Fibroblast of skin of right biceps (primary cell): ENCODE data around the gene NDC1.
"Not testable (repeated sequence)": the region's sequence is repeated elsewhere in the genome, so short reads cannot be mapped to it uniquely, and the experiment has no call there.

Experiments used
- DNase-seq: peaks from one replicate; pipeline ENCODE4 v3.0.0-alpha.2; 2013

Gene NDC1

DNA sequence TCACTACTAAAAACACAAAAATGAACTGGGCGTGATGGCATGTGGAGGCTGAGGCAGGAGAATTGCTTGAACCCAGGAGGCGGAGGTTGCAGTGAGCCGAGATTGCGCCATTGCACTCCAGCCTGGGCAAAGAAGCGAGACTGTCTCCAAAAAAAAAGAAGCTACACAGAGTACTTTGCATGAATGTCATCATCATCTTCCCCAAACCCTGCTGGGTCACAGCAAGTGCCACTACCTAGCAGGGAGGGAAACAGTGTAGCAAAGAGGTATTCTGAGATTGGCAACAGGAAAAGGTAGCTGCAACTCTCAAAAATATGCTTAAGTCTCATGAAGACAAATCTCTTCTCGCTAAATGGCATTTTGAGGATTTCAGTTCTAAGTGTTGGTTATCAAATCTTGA, 12.8 kb downstream of the NDC1 start:
- DNase-seq, result no peak

DNA sequence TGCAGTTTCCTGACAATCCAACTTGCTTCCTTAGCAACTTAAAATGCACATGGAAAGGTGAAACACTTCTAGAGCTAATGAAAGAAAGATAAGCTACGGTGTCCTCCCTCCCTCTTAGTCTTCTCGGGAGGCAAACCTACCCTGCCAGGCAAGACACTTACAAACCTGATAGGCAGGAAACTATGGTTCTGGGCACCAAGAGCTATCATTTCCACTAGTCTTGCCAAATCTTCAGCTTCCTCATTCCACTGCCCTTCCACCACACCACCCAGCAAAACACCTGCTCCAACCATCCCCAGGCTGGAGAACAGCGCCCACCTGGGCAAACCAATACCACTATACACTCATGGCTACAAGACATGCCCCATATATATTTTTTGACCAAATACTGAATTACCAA, 15.2 kb downstream of the NDC1 start:
- no peak for DNase-seq

DNA sequence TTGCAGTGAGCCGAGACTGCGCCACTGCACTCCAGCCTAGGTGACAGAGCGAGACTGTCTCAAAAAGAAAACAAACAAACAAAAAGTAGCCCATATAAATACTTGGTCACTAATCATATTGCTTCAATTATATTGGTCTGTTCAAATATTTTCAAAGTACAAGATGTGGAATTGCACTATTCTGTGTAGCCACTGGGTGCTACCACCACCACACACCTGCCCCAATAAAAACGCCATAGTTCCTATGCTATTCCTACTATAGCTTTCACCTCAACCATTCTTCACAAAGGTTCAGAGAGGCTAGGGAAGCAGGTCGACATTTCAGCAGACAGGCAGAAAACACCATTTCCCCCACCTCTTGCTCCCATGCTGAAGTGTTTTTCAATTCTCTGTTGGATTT, 16.7 kb downstream of the NDC1 start:
- no peak for DNase-seq

DNA sequence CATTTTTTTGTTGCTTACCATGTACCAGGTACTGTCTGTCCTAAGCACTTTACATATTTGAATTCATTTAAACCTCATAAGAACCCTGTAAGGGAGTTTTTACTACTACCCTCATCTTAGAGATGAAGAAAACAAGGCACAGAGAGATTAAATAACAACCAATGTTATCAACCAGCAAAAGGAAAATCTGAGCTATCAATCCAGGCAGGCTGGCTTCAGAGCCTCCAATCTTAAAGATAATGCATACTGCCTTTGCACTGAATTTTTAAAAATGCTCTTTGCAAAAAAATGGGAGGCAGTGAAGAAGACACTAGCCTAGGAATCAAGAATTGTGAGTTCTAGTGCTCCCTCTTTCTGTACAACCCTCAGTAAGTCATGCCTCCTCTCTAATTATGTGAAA, 18.7 kb downstream of the NDC1 start:
- no peak for DNase-seq

DNA sequence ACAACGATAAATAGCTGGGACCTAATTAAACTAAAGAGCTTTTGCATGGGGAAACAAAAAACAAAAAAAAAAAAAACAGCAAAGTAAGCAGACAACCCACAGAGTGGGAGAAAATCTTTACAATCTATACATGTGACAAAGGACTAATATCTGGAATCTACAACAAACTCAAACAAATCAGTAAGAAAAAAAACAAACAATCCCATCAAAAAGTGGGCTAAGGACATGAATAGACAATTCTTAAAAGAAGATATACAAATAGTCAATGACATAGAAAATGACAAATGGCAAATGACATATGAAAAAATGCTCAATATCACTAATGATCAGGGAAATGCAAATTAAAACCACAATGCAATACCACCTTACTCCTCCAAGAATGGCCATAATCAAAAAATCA, 21.5 kb downstream of the NDC1 start:
- not testable (repeated sequence) for DNase-seq

DNA sequence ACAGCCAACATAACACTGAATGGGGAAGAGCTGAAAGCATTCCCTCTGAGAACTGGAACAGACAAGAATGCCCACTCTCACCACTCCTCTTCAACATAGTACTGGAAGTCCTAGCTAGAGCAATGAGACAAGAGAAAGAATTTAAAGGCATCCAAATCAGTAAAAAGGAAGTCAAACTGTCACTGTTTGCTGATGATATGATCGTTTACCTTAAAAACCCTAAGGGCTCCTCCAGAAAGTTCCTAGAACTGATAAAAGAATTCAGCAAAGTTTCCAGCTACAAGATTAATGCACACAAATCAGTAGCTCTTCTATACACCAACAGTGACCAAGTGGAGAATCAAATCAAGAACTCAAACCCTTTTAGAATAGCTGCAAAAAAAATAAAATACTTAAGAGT, 22.6 kb downstream of the NDC1 start:
- DNase-seq, result not testable (repeated sequence)

DNA sequence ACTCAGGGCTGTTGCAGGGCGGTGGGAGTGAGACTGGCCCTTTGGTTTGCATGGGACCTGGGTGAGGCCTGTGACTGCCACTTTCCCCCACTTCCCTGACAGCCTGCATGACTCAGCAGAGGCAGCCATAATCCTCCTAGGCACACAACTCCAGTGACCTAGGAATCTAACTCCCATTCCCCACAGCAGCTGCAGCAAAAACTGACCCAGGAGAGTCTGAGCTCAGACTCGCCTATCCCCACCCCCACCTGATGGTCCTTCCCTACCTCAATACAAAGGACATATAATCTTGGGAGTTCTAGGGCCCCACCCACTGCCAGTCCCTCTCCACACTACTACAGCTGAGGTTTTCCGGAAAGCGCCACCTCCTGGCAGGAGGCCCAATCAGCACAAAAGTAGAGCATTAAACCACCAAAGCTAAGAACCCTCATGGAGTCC, 26.7 kb downstream of the NDC1 start:
- DNase-seq, result peak; percentile 12

DNA sequence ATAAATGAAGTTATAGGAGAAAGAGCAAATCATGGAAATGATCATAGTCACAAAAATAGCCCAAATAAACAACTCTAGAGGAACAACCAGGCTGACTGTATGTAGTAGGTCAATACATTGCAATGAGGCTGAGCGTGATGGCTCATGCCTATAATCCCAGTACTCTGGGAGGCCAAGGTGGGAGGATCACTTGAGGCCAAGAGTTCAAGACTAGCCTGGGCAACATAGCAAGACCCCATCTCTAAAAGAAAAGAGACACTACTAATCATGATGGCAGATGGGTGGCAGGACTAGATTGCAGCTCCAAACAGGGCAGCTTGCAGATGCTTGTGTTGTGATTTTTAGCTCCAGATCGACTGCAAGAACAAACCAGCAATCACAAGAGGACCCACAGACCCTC, 27.6 kb downstream of the NDC1 start:
- DNase-seq, result no peak

DNA sequence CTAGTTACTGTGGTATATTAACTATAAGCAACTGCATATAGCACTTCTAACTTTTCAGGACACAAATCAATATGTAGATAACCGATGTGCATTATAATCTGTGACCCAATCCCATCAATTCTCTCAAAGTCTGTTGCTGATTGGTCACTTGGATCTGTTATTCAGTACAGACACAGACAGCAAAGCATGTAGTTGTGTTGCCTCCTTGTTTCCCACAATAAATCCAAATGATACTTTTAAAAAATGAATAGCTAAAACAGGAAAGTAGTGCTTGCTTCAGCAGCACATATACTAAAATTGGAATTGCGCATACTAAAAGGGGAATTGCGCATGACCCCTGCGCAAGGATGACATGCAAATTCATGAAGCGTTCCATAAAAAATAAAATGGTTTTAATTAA, 28.1 kb downstream of the NDC1 start:
- DNase-seq, result no peak

DNA sequence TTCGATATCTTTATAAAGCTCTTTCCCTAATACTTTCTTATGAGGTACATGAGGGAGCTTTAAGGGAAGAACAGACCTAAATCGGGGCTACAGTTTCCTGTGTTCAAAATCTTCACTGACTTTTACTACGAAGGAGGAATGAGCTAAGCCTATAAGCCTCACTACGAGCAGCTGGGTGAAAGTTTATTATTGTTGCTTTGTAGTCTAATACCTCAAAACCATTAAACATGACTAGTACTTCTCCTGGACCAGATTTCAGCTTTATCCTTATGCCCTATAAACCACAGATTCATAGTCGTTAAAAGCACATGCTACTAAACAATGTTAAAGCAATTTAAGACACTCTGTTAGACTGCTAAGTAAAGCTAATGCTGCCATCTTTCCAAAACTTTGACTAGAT, 30.2 kb downstream of the NDC1 start:
- DNase-seq, result peak; percentile 17

DNA sequence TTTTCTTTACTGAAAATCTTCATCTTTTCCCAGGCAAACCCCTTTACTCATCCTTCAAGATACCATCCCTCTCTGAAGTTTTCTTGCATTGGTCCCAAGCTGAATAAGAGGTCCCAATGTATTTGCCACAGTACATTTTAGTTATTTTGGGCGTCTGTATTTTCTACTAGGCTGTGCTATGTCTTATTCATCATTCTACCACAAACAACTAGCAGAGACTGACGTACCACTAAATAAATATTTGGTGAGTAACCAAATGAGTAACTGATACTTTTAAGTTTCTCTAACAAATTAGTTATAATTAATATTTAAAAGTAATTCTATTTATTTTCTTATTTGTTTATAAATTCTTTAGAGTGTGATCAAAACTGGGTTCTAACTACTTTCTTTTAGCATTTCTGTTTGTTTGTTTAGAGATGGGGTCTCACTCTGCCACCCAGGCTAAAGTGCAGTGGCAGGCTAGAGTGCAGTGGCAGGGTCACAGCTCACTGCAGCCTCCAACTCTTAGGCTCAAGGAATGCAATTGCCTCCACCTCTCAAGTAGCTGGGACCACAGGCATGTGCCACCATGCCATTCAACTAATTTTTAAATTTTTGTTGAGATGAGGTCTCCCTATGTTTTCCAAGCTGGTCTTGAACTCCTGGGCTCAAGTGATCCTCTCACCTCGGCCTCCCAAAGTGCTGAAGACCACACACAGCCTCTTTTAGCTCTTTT, 33.1 kb downstream of the NDC1 start:
- DNase-seq, result no peak

DNA sequence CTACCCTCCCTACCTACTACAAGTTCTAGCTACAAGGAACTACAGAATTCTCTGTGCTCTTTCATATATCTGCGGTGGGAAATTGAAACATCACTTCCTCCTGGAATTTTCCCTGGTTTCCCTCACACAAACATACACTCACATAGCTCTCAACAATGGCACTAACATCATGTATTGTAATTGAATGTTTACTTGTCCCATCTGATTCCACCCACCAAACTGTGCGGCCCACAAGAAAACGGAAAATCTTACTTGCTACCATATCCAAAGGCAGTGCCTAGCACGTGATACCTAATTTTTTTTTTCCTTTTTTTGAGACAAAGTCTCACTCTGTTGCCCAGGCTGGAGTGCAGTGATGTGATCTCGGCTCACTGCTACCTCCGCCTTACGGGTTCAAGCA, 33.9 kb downstream of the NDC1 start:
- DNase-seq, result no peak

DNA sequence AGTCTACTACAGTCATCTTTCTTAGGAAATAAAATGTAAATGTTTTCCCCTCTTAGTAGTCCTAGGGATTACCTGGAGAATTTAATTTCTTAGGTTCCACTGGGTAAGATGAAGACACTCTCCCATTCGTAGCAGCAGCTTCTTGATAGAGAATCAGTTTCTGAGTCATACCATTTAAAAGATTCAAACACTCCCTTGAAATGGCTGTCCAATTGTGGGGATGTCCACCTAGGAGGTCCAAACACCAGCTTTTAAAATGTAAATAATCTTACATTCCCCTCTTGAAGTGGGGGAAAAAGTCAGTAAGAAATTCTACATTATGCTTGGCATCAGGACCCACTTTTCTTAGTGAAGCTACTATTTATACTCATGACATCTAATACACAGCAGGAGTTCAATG, 37.5 kb downstream of the NDC1 start:
- no peak for DNase-seq

DNA sequence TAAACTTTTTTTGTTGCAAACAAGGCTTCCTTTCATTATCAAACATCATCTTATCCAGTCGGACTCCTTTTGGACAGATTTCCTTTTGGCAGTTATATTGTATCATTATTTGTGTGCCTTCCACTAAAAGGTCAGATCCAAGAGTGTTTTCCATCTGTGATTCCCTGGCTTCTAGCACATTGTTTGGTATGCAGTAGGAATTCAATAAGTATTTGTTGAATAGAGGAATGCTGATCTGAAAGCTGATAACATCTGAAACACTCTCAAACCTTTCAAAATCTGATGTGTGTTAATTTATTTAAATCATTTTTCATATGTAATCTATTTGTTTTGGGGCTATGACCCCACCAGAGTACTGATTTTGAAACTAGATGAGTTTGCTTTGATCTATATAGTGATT, 39.0 kb downstream of the NDC1 start:
- peak; percentile 28 for DNase-seq

DNA sequence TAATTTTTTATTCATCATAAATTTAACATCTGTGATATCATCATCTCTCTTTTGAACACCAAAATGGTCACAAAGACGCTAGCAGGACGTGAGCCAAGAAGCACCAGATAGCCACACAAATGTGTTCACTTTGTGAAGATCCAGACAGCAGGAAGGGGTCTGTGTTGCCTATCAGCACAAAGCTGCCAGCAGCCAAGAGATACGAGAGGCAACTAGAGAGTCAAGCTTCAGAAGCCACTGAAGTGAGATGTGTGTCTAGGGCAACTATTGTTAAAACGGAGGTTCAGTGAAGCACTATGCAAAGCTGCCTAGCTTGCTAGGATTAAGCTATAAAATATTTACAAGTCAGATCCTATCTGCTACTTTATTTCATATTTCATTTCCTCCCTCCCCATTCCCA, 45.3 kb downstream of the NDC1 start:
- no peak for DNase-seq

DNA sequence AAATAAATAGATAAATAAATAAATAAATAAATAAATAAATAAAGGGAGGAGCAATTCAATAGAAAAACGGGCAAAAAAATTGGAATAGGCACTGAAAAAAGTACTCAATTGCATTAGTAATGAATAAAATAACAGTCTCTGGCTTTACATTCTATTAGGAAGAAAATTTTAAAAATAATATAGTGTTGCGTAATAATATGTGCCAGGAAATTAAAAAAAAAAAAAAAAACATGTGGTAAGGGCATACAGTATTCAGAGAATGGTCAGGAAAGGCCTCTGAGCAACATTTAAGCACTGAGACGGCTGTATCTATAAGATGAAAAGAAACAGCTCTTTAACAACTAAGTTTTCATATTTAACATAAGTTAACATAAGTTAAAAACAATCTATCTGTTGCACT, 50.4 kb downstream of the NDC1 start:
- DNase-seq, result no peak

DNA sequence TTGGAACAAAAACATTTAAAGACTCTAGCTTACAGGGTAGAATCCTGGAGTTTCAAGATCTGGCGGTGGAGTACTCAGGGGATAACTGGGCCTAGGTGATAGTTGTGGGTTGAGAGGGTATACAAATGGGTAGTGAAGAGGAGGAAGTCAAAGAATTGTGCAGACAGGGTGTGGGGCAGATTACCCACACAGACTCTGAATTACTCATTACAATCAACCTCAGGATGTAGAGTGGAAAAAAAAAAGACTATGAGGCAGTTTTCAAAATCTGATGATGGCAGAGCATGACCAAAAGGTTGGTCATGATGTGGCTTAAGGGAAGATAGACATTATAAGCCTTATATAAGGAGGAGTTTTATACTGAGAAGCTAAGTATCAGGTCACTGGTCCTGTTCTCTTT, 55.0 kb downstream of the NDC1 start:
- DNase-seq, result peak; percentile 55

DNA sequence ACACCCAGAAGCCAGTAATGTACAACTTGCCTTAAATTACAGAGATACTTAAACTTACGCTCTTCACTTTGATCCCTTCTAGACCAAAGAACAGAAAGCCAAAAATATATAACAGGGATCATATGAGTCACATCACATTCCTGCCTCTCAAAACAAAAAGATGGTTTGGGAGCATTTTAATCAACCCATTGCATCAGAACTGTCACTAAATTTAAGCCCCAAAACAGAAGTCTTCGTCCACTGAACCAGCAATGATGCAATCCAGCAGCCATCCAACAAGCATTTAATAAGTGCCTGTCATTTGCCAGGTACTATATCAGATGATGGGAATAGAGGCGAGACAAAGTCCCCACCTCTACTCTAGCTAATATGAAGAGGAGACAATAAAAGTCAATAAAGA, 56.4 kb downstream of the NDC1 start:
- DNase-seq, result peak; percentile 84

DNA sequence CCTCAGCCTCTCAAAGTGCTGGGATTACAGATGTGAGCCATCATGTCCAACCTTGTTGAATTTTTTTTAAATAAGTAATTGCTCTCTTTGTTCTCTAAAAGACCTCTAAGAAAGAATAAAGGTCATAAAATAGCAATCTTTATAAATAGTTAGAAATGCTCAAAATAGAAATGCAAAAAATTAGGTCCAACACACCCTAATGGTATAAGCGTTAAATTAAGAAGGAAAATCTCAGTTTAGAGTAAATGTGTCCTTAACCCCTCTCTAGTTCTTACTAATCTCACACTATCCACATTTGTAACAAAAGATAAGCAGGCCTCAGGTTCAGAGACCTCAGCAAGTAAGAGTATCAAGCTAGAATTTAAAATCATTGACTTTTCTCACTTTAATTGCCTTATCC, 60.8 kb downstream of the NDC1 start:
- DNase-seq, result no peak

DNA sequence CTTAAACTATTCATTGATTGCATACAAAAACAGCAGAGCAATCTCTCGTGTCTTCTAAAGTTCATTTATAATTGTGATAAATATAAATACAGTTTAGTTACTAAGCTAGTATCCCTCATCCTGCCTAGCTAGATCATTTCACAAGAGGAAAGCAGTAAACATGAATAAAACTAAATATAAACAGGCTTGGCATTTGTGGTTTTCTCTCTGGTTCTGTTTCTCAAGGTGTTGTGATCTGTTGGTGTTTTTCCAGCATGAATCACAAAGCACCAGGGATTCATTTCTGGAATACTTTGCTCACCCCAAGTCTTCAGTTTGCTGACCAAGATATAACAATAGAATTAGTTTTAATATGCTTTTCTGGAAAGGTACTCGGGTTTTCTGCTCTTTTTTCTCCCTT, 66.4 kb downstream of the NDC1 start:
- DNase-seq, result peak; percentile 65

DNA sequence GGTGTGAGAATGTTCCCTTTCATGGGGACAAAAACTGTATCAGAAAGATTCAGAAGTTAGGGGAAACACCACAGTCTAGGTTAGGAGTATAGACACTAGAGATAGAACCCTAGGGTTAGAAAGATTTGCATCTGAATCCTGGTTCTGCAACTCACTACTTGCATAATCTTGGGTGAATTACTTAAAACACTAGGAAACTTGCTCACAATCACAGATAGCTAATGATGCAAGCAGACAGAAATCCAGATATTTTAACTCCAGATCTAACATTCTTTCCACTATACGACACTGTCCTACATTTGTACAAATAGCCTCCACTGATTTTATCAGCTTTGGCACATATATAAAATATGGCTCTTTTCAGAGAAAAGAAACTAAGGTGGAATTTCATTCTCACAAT, 68.3 kb downstream of the NDC1 start:
- peak; percentile 59 for DNase-seq

DNA sequence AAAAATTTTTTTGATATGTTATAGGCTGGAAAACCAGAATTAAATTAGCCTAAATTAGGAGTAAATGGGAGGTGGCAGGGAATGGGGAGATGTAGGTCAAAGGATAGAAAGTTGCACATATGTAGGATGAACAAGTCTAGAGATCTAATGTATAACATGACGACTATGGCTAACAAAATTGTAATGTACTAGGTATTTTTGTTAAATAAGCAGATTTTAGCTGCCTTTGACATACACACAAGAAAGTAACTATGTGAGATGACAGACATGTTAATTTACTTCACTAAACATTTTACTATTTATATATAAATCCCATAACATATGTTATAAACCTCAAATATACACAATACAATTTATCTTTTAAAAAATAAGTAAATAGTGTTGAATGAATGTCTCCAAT, 68.9 kb downstream of the NDC1 start:
- DNase-seq, result no peak

DNA sequence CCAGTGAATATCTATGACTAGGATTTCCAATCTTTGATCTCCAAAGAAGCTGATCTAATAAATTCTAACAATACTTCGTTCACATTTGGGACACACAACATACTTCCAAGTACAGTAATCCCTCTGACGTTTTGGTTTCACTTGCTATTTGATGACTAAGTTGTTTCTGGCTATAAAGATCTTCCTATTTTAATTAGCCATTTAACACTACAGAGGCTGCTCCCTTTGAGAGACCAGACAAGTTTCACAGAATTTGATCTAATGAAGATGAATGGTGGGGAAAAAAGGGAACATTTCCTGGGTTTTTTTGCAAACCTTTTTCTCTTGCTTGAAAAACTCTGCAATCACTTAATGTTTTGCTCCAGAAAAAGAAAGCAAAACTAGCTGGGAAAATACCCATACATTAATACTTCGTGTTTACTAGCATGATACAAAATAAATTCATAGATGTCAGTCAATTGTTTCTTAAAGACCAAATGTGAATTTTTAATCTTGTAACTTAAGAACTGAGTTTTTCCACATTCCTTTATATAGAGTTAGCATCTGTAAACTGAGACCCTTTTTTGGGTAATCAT, 71.2 kb downstream of the NDC1 start:
- peak; percentile 63 for DNase-seq

DNA sequence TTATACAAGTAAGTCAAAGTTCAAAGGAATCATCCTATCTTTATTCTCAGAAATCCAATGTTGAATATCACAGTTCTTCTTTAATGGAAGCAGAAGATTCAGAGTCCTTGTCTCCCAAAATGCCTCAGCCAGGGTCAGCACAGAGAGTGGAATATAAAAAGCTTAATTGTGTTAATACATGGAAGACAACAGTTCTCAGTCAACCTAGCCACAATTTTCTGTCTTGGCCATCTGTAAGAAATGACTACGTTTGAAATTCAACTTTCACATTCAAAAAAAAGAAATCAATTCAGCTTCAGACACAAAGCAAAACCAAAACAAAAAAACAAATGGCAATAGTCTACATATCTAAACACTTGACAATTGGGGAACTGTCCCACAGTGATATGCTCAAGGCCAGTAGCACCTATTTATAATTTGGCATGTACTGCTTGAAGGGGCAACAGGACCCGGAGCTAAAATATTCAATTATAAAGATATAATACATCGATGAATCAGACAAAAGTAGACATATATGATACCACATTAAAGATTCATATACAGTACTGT, 71.8 kb downstream of the NDC1 start:
- no peak for DNase-seq

DNA sequence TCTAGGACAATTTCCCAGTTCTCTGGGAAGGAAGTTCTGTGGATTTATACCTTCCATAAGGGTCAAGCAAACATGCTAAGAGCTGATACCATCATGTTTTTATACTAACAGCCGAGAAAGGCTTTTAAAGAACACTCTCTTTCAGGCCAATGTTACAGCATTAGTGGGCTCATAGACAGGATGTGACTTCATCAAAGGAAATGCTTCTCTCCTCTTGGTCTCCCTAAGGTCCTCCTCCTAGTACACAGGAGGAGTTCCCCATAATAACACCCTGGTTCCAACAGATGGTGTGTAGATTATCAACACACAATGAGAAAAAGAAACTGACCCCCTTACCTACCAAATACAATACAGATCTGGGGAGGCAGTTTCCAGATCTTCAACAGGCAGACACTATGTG, 72.4 kb downstream of the NDC1 start:
- peak; percentile 64 for DNase-seq
